Smooth muscle cell (in vitro differentiated cells): Measurements from ENCODE around the gene WDR72. TPM values are rescaled to one million over a fixed set of nuclear protein-coding genes. Genes with fewer than 3 reads are reported as not detected.
A peak's percentile ranks its signal among the peaks of the same experiment; 100 is the strongest.

ENCODE experiments used
- DNase-seq: peaks from one replicate; lab custom pipeline; 2025; ENCODE audit not compliant: unreplicated experiment; lab: John Stamatoyannopoulos, UW
- H2AFZ ChIP-seq: fragments of 200-600 bp; sonication (generic); 2 replicates; pipeline ENCODE4 v1.6.0; 2016; ENCODE audit warnings: antibody characterized with exemption, low read depth, mild to moderate bottlenecking
- H3F3A ChIP-seq: fragments of 200-600 bp; sonication (generic); 2 replicates; pipeline ENCODE4 v1.6.0; 2017; ENCODE audit warnings: antibody characterized with exemption, low read depth
- H3K27ac ChIP-seq: fragments of 200-600 bp; sonication (generic); 2 replicates; pipeline ENCODE4 v1.5.1; 2016; ENCODE audit warnings: low read depth, mild to moderate bottlenecking
- H3K27me3 ChIP-seq: fragments of 200-600 bp; sonication (generic); 2 replicates; pipeline ENCODE4 v1.6.1; 2016; ENCODE audit warnings: low read depth, mild to moderate bottlenecking
- H3K36me3 ChIP-seq: fragments of 200-600 bp; sonication (generic); 2 replicates; pipeline ENCODE4 v1.5.1; 2016; ENCODE audit warnings: low read depth
- H3K4me1 ChIP-seq: fragments of 200-600 bp; sonication (generic); 2 replicates; pipeline ENCODE4 v1.5.1; 2016; ENCODE audit warnings: low read depth
- H3K4me2 ChIP-seq: fragments of 200-600 bp; sonication (generic); 2 replicates; pipeline ENCODE4 v1.6.0; 2016; ENCODE audit warnings: mild to moderate bottlenecking
- H3K4me3 ChIP-seq: fragments of 200-600 bp; sonication (generic); 2 replicates; pipeline ENCODE4 v1.5.1; 2016; ENCODE audit warnings: mild to moderate bottlenecking
- H3K79me2 ChIP-seq: fragments of 200-600 bp; sonication (generic); 2 replicates; pipeline ENCODE4 v1.6.0; 2016; ENCODE audit warnings: low read depth, mild to moderate bottlenecking
- H3K9ac ChIP-seq: fragments of 200-600 bp; sonication (generic); 2 replicates; pipeline ENCODE4 v1.6.0; 2016; ENCODE audit warnings: low read depth
- H3K9me3 ChIP-seq: fragments of 200-600 bp; sonication (generic); replicated peaks from 2 replicates; pipeline ENCODE4 v1.5.1; 2016; ENCODE audit warnings: low read depth
- H4K20me1 ChIP-seq: fragments of 200-600 bp; sonication (generic); 2 replicates; pipeline ENCODE4 v1.6.0; 2016; ENCODE audit warnings: low read depth
- CTCF ChIP-seq: fragments of 200-600 bp; sonication (generic); IDR thresholded peaks from 2 replicates; pipeline ENCODE4 v1.5.1; 2017; ENCODE audit warnings: borderline replicate concordance, mild to moderate bottlenecking, antibody characterized with exemption; ENCODE audit not compliant: insufficient read depth, poor library complexity, severe bottlenecking
- WGBS: methylation state at CpG from one replicate; pipeline ENCODE4 v1.1.7; 2016; ENCODE audit warnings: low lambda C conversion rate; 5-methylcytosine and 5-hydroxymethylcytosine counted together
- polyA plus RNA-seq: library from polyadenylated mRNA; unstranded; fragments of >200 nt; fragmentation: Nextera tagmentation; extraction: Ambion mirVana; gene quantifications from 2 replicates; pipeline ENCODE4 v1.2.1, GENCODE V29; 2016
- total RNA-seq: library from RNA; depleted of rRNA; stranded (reverse); fragments of >200 nt; gene quantifications from 2 replicates; pipeline ENCODE4 v1.2.3, GENCODE V29; 2014

Gene WDR72
- total and polyA plus RNA-seq, 2 experiments from 2014 or later: 1.3 to 3.3 TPM

- no peak overlapping the region for H2AFZ ChIP-seq
- H3K9ac ChIP-seq: no peak overlapping the region
- no peak for TF ChIP-seq CTCF
- no peak overlapping the region for H3K4me2 ChIP-seq
- no peaks in the 10 kb centered on the region for H3K9me3 ChIP-seq
- no peak for DNase-seq
- peaks cover under 1% of the 10 kb centered on the region for H3K27me3 ChIP-seq
- no peaks in the 10 kb centered on the region for H4K20me1 ChIP-seq
- 81% methylated on average over 3 of the region's 3 CpGs for WGBS
- no peaks in the 10 kb centered on the region for H3K36me3 ChIP-seq
- H3K79me2 ChIP-seq: no peaks in the 10 kb centered on the region
- no peaks in the 10 kb centered on the region for H3K4me1 ChIP-seq
- H3F3A ChIP-seq: no peaks in the 10 kb centered on the region
- H3K27ac ChIP-seq: no peak overlapping the region
- H3K4me3 ChIP-seq: no peak overlapping the region
Observed at GRCh38 chr15:53569751-53570480, 189.5 kb downstream of the WDR72 start.

- H3K36me3 ChIP-seq: no peaks in the 10 kb centered on the region
- no peaks in the 10 kb centered on the region for H3F3A ChIP-seq
- WGBS: 86% methylated on average over 4 of the region's 4 CpGs
- DNase-seq: no peak
- no peak overlapping the region for H3K4me2 ChIP-seq
- H3K27ac ChIP-seq: no peak overlapping the region
- peaks cover 5% of the 10 kb centered on the region for H3K27me3 ChIP-seq
- no peaks in the 10 kb centered on the region for H3K9me3 ChIP-seq
- H3K79me2 ChIP-seq: no peaks in the 10 kb centered on the region
- H3K4me3 ChIP-seq: no peak overlapping the region
- no peak overlapping the region for H3K9ac ChIP-seq
- TF ChIP-seq CTCF: no peak
- no peaks in the 10 kb centered on the region for H3K4me1 ChIP-seq
- H2AFZ ChIP-seq: no peak overlapping the region
- H4K20me1 ChIP-seq: no peaks in the 10 kb centered on the region
Observed at GRCh38 chr15:53566912-53567311, 192.6 kb downstream of the WDR72 start.

- H4K20me1 ChIP-seq: no peaks in the 10 kb centered on the region
- H3K4me1 ChIP-seq: no peaks in the 10 kb centered on the region
- H3K36me3 ChIP-seq: no peaks in the 10 kb centered on the region
- no peak overlapping the region for H3K4me2 ChIP-seq
- WGBS: 61% methylated on average over 4 of the region's 4 CpGs
- peaks cover 5% of the 10 kb centered on the region for H3K27me3 ChIP-seq
- H3K9ac ChIP-seq: no peak overlapping the region
- H3K79me2 ChIP-seq: no peaks in the 10 kb centered on the region
- no peak overlapping the region for H3K4me3 ChIP-seq
- H3K9me3 ChIP-seq: no peaks in the 10 kb centered on the region
- H3F3A ChIP-seq: no peaks in the 10 kb centered on the region
- peak overlapping the region; percentile 15 for H2AFZ ChIP-seq
- TF ChIP-seq CTCF: no peak
- no peak for DNase-seq
- no peak overlapping the region for H3K27ac ChIP-seq
Observed at GRCh38 chr15:53565721-53566120, 193.7 kb downstream of the WDR72 start.

GRCh38 chr15:53564647-53565046 is 194.8 kb downstream of the WDR72 start:
- H4K20me1 ChIP-seq: no peaks in the 10 kb centered on the region
- no peak overlapping the region for H3K27ac ChIP-seq
- TF ChIP-seq CTCF: no peak
- H3K79me2 ChIP-seq: no peaks in the 10 kb centered on the region
- no peaks in the 10 kb centered on the region for H3K9me3 ChIP-seq
- no peak overlapping the region for H3K4me2 ChIP-seq
- 79% methylated on average over 2 of the region's 2 CpGs for WGBS
- H3K4me1 ChIP-seq: no peaks in the 10 kb centered on the region
- peaks cover 5% of the 10 kb centered on the region for H3K27me3 ChIP-seq
- H2AFZ ChIP-seq: no peak overlapping the region
- no peaks in the 10 kb centered on the region for H3K36me3 ChIP-seq
- H3K9ac ChIP-seq: no peak overlapping the region
- DNase-seq: no peak
- H3K4me3 ChIP-seq: no peak overlapping the region
- H3F3A ChIP-seq: no peaks in the 10 kb centered on the region
